Middle frontal gyrus (tissue), 1 donor: ENCODE measurements around the gene GARNL3.

Experiments used
- DNase-seq: peaks from one replicate; pipeline ENCODE4 v3.0.0-alpha.2; 2015; ENCODE audit warnings: low spot score; ENCODE audit errors: extremely low spot score

The GARNL3 gene

GRCh38 chr9:127402401-127403090, 138.0 kb downstream of the GARNL3 start:
- DNase-seq = no peak

GRCh38 chr9:127403507-127404192, 139.1 kb downstream of the GARNL3 start:
- DNase-seq = no peak

GRCh38 chr9:127404631-127405030, 140.1 kb downstream of the GARNL3 start:
- DNase-seq = no peak

- DNase-seq = no peak
Measured at GRCh38 chr9:127405344-127406125, 141.0 kb downstream of the GARNL3 start.

- DNase-seq = no peak
Measured at GRCh38 chr9:127406799-127407491, 142.4 kb downstream of the GARNL3 start.

GRCh38 chr9:127407492-127407843, 142.9 kb downstream of the GARNL3 start:
- DNase-seq = no peak

GRCh38 chr9:127411122-127411521, 146.5 kb downstream of the GARNL3 start:
- no peak for DNase-seq

- DNase-seq = no peak
Measured at GRCh38 chr9:127415141-127415540, 150.6 kb downstream of the GARNL3 start.

- DNase-seq = no peak
Measured at GRCh38 chr9:127415657-127416056, 151.1 kb downstream of the GARNL3 start.

GRCh38 chr9:127417131-127418036, 152.8 kb downstream of the GARNL3 start:
- no peak for DNase-seq

- no peak for DNase-seq
Measured at GRCh38 chr9:127418037-127418471, 153.5 kb downstream of the GARNL3 start.

- no peak for DNase-seq
Measured at GRCh38 chr9:127419348-127419747, 154.8 kb downstream of the GARNL3 start.

GRCh38 chr9:127421057-127421456, 156.5 kb downstream of the GARNL3 start:
- no peak for DNase-seq

- no peak for DNase-seq
Measured at GRCh38 chr9:127422133-127422782, 157.7 kb downstream of the GARNL3 start.

GRCh38 chr9:127422787-127423186, 158.2 kb downstream of the GARNL3 start:
- DNase-seq = no peak

GRCh38 chr9:127423476-127423933, 158.9 kb downstream of the GARNL3 start:
- no peak for DNase-seq

GRCh38 chr9:127423934-127424675, 159.5 kb downstream of the GARNL3 start, which contains the start of gene ZNF79:
TSS of gene ZNF79 (plus strand) at chr9:127424382. CDS start at chr9:127424788, 406 bp downstream.
- peak; percentile 87 for DNase-seq

GRCh38 chr9:127424676-127424999, 160.1 kb downstream of the GARNL3 start:
- DNase-seq = no peak

- no peak for DNase-seq
Measured at GRCh38 chr9:127426756-127427155, 162.2 kb downstream of the GARNL3 start.
